Measurements from ENCODE around the gene EGFL7. TPM values are rescaled to one million over a fixed set of nuclear protein-coding genes. Genes with fewer than 3 reads are reported as not detected.

EGFL7 gene
- total and polyA plus RNA-seq, 2 of the 13 experiments (the other 11 are each of a cell fraction or from before 2014, with no cell fraction given) = 0.20 to 5.1 TPM

- no peak for TF ChIP-seq ATF6 (CRISPR knock-in tag; conservative IDR thresholded peaks at IDR 0.05)
- peak; percentile 67; the same call in 1 of the 2 replicates for TF ChIP-seq ZNF878 (CRISPR knock-in tag; IDR thresholded peaks at IDR 0.05)
- peak; percentile 26; the same call in 1 of the 2 replicates for TF ChIP-seq SAFB2 (CRISPR knock-in tag; IDR thresholded peaks at IDR 0.05; ENCODE audit: borderline replicate concordance, low read depth)
- TF ChIP-seq KDM4B (CRISPR knock-in tag; IDR thresholded peaks at IDR 0.05) = peak; percentile 59; the same call in 1 of the 2 replicates
- TF ChIP-seq TBP (CRISPR knock-in tag; IDR thresholded peaks at IDR 0.05) = no peak
- peak; percentile 28; the same call in 1 of the 2 replicates for TF ChIP-seq ZNF124 (CRISPR knock-in tag; IDR thresholded peaks at IDR 0.05)
- no peak for TF ChIP-seq ZNF616 (CRISPR knock-in tag; IDR thresholded peaks at IDR 0.05; ENCODE audit: low read depth)
- TF ChIP-seq DR1 (CRISPR knock-in tag; IDR thresholded peaks at IDR 0.05) = no peak
- no peak for TF ChIP-seq ZKSCAN1 (IDR thresholded peaks at IDR 0.05; ENCODE audit: low read length)
- peak; percentile 88; the same call in 1 of the 2 replicates for TF ChIP-seq FOXJ3 (CRISPR knock-in tag; IDR thresholded peaks at IDR 0.05; ENCODE audit: borderline replicate concordance)
- TF ChIP-seq SMARCC2 (IDR thresholded peaks at IDR 0.05) = no peak
- TF ChIP-seq ZNF549 (CRISPR knock-in tag; IDR thresholded peaks at IDR 0.05) = no peak
- TF ChIP-seq ZNF747 (CRISPR knock-in tag; IDR thresholded peaks at IDR 0.05; ENCODE audit: borderline replicate concordance) = no peak
- TF ChIP-seq MLXIP (CRISPR knock-in tag; IDR thresholded peaks at IDR 0.05; ENCODE audit: borderline replicate concordance) = no peak
- TF ChIP-seq HNRNPUL1 (IDR thresholded peaks at IDR 0.05; ENCODE audit: low read depth, low read length) = no peak
- peak; percentile 99 for TF ChIP-seq NR2F6 (IDR thresholded peaks at IDR 0.05)
- peak; percentile 99 for TF ChIP-seq NR2F6 (CRISPR knock-in tag; IDR thresholded peaks at IDR 0.05)
- TF ChIP-seq TP53 (CRISPR knock-in tag; conservative IDR thresholded peaks at IDR 0.05) = peak; percentile 64; the same call in 1 of the 2 replicates
- no peak for TF ChIP-seq ATF4 (CRISPR knock-in tag; IDR thresholded peaks at IDR 0.05)
- no peak for TF ChIP-seq ZNF34 (CRISPR knock-in tag; IDR thresholded peaks at IDR 0.05; ENCODE audit: borderline replicate concordance)
- no peak for TF ChIP-seq JARID2 (CRISPR knock-in tag; IDR thresholded peaks at IDR 0.05; ENCODE audit: insufficient replicate concordance)
- no peak for TF ChIP-seq PCBP1 (IDR thresholded peaks at IDR 0.05; ENCODE audit: borderline replicate concordance, low read depth, low read length)
- no peak for TF ChIP-seq GPBP1L1 (CRISPR knock-in tag; IDR thresholded peaks at IDR 0.05)
Observed at GRCh38 chr9:136626740-136627642, 35.7 kb upstream of the EGFL7 start (continued).

All from HepG2 (cell line).